ENCODE data around the gene DDI1.
"Not testable (repeated sequence)": the region's sequence is repeated elsewhere in the genome, so short reads cannot be mapped to it uniquely, and the experiment has no call there.

DDI1 gene

DNA sequence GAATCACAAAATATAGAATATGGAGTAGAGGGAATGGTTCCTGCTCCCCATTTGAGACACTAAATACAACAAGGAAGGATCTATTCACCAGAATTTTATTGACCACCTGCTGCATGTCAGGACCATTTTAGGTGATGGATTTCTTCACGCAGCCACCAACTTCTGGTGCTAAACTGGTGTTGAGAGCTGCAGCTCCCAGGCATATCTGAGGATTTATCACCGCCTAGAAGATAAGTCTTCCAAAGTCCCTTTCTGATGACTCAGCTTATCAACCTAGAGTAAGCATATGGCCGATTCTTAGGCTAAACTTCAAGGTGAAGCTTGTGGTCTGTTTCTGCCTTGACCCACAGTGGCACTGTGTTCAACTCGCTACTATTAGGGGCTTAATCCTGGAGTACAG lies 6.7 kb downstream of the DDI1 start:
- Histone ChIP-seq H3K27me3 (replicated peaks) (no peaks in the 10 kb centered on the region), H3K4me3 (ENCODE audit: low read depth, low read length) (no peak overlapping the region), H3K36me3 (replicated peaks) (no peaks in the 10 kb centered on the region), H3K27ac (no peak overlapping the region)
- in situ Hi-C loops (cut with HindIII; ENCODE audit: low pct_ligation_motif_present, low sequenced_read_pairs), result no loop called here
- no peak for TF ChIP-seq CTCF (IDR thresholded peaks at IDR 0.05; ENCODE audit: low read depth, low read length, missing control alignments)
- DNase-seq, result peak; percentile 4

GRCh38 chr11:104043678-104044239 lies 7.3 kb downstream of the DDI1 start:
- DNase-seq, result peak; percentile 47
- in situ Hi-C loops (cut with HindIII; ENCODE audit: low pct_ligation_motif_present, low sequenced_read_pairs), result no loop called here
- no peak for TF ChIP-seq CTCF (IDR thresholded peaks at IDR 0.05; ENCODE audit: low read depth, low read length, missing control alignments)
- no peaks in the 10 kb centered on the region for H3K27me3 ChIP-seq (replicated peaks)
- H3K36me3 ChIP-seq (replicated peaks), result no peaks in the 10 kb centered on the region
- H3K27ac ChIP-seq, result peak overlapping the region; percentile 5
- no peak overlapping the region for H3K4me3 ChIP-seq (ENCODE audit: low read depth, low read length)

GRCh38 chr11:104046331-104046730 lies 9.9 kb downstream of the DDI1 start:
- in situ Hi-C loops (cut with HindIII; ENCODE audit: low pct_ligation_motif_present, low sequenced_read_pairs), result no loop called here
- DNase-seq, result no peak
- no peaks in the 10 kb centered on the region for H3K27me3 ChIP-seq (replicated peaks)
- H3K27ac ChIP-seq, result no peak overlapping the region
- no peaks in the 10 kb centered on the region for H3K36me3 ChIP-seq (replicated peaks)
- no peak overlapping the region for H3K4me3 ChIP-seq (ENCODE audit: low read depth, low read length)
- TF ChIP-seq CTCF (IDR thresholded peaks at IDR 0.05; ENCODE audit: low read depth, low read length, missing control alignments), result no peak

- in situ Hi-C loops (cut with HindIII; ENCODE audit: low pct_ligation_motif_present, low sequenced_read_pairs); H3K4me3 ChIP-seq (ENCODE audit: low read depth, low read length); H3K27me3 ChIP-seq (replicated peaks); H3K36me3 ChIP-seq (replicated peaks); H3K27ac ChIP-seq; DNase-seq: not testable (repeated sequence)
Observed at GRCh38 chr11:104046858-104047257, 10.4 kb downstream of the DDI1 start.

GRCh38 chr11:104049116-104049515 lies 12.7 kb downstream of the DDI1 start:
- TF ChIP-seq CTCF (IDR thresholded peaks at IDR 0.05; ENCODE audit: low read depth, low read length, missing control alignments), result no peak
- Histone ChIP-seq H3K27ac (no peak overlapping the region), H3K4me3 (ENCODE audit: low read depth, low read length) (no peak overlapping the region), H3K27me3 (replicated peaks) (no peaks in the 10 kb centered on the region), H3K36me3 (replicated peaks) (no peaks in the 10 kb centered on the region)
- DNase-seq, result no peak
- in situ Hi-C loops (cut with HindIII; ENCODE audit: low pct_ligation_motif_present, low sequenced_read_pairs), result no loop called here

DNA sequence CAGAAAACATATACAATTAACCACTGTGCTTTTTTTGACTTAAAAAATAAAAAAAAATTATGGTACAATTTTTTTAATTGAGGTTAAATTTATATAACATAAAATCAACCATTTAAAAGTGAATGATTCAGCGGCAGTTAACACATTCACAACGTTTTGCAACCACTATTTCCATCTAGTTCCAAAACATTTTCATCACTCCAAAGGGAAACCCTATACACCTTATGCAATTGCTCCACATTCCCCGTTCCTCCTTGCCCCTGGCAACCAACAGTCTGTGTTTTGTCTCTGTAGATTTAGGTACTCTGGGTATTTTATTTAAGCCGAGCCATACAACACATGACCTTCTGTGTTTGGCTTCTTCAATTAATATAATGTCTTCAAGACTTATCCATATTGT lies 15.3 kb downstream of the DDI1 start:
- Histone ChIP-seq H3K36me3 (replicated peaks) (no peaks in the 10 kb centered on the region), H3K27me3 (replicated peaks) (no peaks in the 10 kb centered on the region), H3K27ac (no peak overlapping the region), H3K4me3 (ENCODE audit: low read depth, low read length) (no peak overlapping the region)
- no peak for DNase-seq
- in situ Hi-C loops (cut with HindIII; ENCODE audit: low pct_ligation_motif_present, low sequenced_read_pairs), result no loop called here
- TF ChIP-seq CTCF (IDR thresholded peaks at IDR 0.05; ENCODE audit: low read depth, low read length, missing control alignments), result no peak

All from brain microvascular endothelial cell (primary cell).